Omental fat pad (tissue), 4 donors: ENCODE results near the gene SLC44A3. TPM values are rescaled to one million over a fixed set of nuclear protein-coding genes. Genes with fewer than 3 reads are reported as not detected.

ENCODE experiments used
- ATAC-seq: fragments of 150-250 bp; one replicate; pipeline ENCODE4 v1.9.1; 2016; ENCODE audit warnings: mild to moderate bottlenecking, moderate library complexity; ENCODE audit not compliant: low FRiP score
- DNase-seq: peaks from one replicate; pipeline ENCODE4 v3.0.0-alpha.2; 2019; ENCODE audit warnings: low spot score
- CTCF ChIP-seq, 3 donors: fragments of 450-650 bp; IDR thresholded peaks; one replicate each; pipeline ENCODE4 v1.5.1; 2016 to 2017; ENCODE audit warnings: antibody characterized with exemption in 3 of 3, mild to moderate bottlenecking in 3 of 3, moderate library complexity in 2 of 3
- total RNA-seq, 4 donors: library from RNA; depleted of rRNA; stranded (reverse); fragments of >200 nt; gene quantifications; one replicate each; pipeline ENCODE4 v1.1.0, GENCODE V29; 2016

SLC44A3 gene
- total RNA-seq, 4 donors from 2014 or later, result 1.3 to 1.9 (median 1.4) TPM

- DNase-seq (no peak), ATAC-seq (no peak)
- no peak for TF ChIP-seq CTCF (IDR thresholded peaks at IDR 0.05)
Measured at GRCh38 chr1:94865360-94865759, 45.2 kb downstream of the SLC44A3 start.

GRCh38 chr1:94866164-94866807 is 46.1 kb downstream of the SLC44A3 start:
- no peak for DNase-seq
- no peak for TF ChIP-seq CTCF (IDR thresholded peaks at IDR 0.05)
- ATAC-seq, result no peak

GRCh38 chr1:94871031-94871430 is 50.9 kb downstream of the SLC44A3 start:
- no peak for ATAC-seq

GRCh38 chr1:94872771-94873495 is 52.8 kb downstream of the SLC44A3 start:
- ATAC-seq (no peak), DNase-seq (no peak)
- no peak for TF ChIP-seq CTCF (IDR thresholded peaks at IDR 0.05)

More at GRCh38 chr1:94871031-94871430, 50.9 kb downstream of the SLC44A3 start:
- TF ChIP-seq CTCF (IDR thresholded peaks at IDR 0.05), result no peak
- no peak for DNase-seq

- peak; percentile 62 for ATAC-seq
- no peak for DNase-seq
- TF ChIP-seq CTCF (IDR thresholded peaks at IDR 0.05), result no peak
Measured at GRCh38 chr1:94873520-94874351, 53.6 kb downstream of the SLC44A3 start.

- DNase-seq (no peak), ATAC-seq (no peak)
- TF ChIP-seq CTCF (IDR thresholded peaks at IDR 0.05), result no peak
Measured at GRCh38 chr1:94874423-94874822, 54.3 kb downstream of the SLC44A3 start.
